ENCODE results near the gene SLC34A1. TPM values are rescaled to one million over a fixed set of nuclear protein-coding genes. Genes with fewer than 3 reads are reported as not detected.
"Not testable (repeated sequence)": the region's sequence is repeated elsewhere in the genome, so short reads cannot be mapped to it uniquely, and the experiment has no call there.

Gene SLC34A1
- total and polyA plus RNA-seq, 11 donors = not detected

DNA sequence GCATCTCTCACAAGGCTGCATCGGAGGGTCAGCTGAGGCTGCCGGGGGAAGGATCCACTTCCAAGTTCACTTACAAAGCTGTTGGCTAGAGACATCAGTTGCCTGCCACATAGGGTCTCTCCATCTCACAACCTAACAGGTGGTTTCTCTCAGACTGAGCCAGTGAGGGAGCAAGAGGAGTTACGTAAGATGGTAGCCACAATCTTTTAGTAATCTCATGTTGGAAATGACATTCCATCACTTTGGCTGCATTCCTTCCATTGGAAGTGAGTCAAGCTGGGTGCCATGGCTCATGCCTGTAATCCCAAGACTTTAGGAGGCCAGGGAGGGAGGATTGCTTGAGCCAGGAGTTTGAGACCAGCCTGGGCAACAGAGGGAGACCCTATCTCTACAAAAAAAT is 34.8 kb downstream of the SLC34A1 start:
- no peaks in the 10 kb centered on the region for H3K36me3 ChIP-seq
- ATAC-seq (no peak), DNase-seq (no peak)
- no peaks in the 10 kb centered on the region for H3K27me3 ChIP-seq
- no peaks in the 10 kb centered on the region for H3K9me3 ChIP-seq
- no peak for TF ChIP-seq POLR2A (IDR thresholded peaks at IDR 0.05)
- TF ChIP-seq, protein P1, sequence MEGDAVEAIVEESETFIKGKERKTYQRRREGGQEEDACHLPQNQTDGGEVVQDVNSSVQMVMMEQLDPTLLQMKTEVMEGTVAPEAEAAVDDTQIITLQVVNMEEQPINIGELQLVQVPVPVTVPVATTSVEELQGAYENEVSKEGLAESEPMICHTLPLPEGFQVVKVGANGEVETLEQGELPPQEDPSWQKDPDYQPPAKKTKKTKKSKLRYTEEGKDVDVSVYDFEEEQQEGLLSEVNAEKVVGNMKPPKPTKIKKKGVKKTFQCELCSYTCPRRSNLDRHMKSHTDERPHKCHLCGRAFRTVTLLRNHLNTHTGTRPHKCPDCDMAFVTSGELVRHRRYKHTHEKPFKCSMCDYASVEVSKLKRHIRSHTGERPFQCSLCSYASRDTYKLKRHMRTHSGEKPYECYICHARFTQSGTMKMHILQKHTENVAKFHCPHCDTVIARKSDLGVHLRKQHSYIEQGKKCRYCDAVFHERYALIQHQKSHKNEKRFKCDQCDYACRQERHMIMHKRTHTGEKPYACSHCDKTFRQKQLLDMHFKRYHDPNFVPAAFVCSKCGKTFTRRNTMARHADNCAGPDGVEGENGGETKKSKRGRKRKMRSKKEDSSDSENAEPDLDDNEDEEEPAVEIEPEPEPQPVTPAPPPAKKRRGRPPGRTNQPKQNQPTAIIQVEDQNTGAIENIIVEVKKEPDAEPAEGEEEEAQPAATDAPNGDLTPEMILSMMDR (IDR thresholded peaks at IDR 0.05) = no peak
- intact Hi-C loops (cut with DNase I) = no loop called here
- 83 to 96% (median 85%) methylated on average over 3 of the region's 3 CpGs for WGBS, 4 donors
- no peak overlapping the region for H3K4me3 ChIP-seq
- peaks cover 0 to 17% (median 0%) of the 10 kb centered on the region in 12 donors for H3K4me1 ChIP-seq
- no peak overlapping the region for H3K27ac ChIP-seq

DNA sequence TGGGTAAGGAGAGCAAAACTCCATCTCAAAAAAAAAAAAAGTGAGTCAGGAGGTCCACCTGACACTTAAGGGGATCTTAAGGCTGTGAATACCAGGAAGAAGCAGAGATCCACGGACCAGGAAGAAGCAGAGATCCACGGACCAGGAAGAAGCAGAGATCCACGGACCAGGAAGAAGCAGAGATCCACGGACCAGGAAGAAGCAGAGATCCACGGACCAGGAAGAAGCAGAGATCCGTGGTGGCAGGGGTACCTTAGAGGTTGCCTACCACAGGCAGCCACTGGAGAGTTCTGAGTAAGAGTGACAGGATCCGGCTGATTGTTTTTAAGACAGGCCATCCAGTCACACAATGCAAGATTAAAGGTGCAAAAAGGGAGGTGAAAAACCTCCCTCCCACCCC is 36.2 kb downstream of the SLC34A1 start:
- H3K27ac ChIP-seq; DNase-seq; H3K4me3 ChIP-seq; H3K9me3 ChIP-seq; ATAC-seq; intact Hi-C loops (cut with DNase I); H3K27me3 ChIP-seq; H3K36me3 ChIP-seq: not testable (repeated sequence)
- WGBS, 4 donors = 69 to 72% (median 72%) methylated on average over 7 of the region's 7 CpGs
- peaks cover 0 to 24% (median 3%) of the 10 kb centered on the region in 12 donors for H3K4me1 ChIP-seq

GRCh38 chr5:177421062-177421798 is 37.0 kb downstream of the SLC34A1 start:
- WGBS, 4 donors = 79 to 86% (median 81%) methylated on average over 5 to 6 of the region's 6 CpGs
- no peak for ATAC-seq
- no peaks in the 10 kb centered on the region for H3K27me3 ChIP-seq

DNA sequence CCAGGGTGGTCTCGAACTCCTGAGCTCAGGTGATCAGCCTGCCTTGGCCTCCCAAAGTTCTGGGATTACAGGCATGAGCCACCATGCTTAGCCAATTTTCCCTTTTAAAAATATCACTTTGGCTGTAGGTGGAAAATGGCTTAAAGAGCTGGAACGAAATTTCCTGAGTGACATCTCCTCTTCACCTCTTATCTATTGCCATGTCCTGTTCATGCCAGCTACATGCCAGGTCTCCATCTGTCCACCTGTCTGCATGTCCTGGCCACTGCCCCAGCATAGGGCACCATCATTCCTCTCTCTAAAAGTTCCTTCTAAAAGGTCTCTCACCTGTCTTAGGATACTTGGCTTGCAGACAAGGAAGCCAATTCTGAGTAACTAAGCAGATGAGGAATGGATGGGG is 39.4 kb downstream of the SLC34A1 start:
- peaks cover 0 to 36% (median 21%) of the 10 kb centered on the region in 12 donors for H3K4me1 ChIP-seq
- no peak for ATAC-seq
- WGBS, 4 donors = 87 to 94% (median 91%) methylated on average over 2 of the region's 2 CpGs

More at GRCh38 chr5:177421062-177421798, 37.0 kb downstream of the SLC34A1 start:
- TF ChIP-seq, protein P1 (IDR thresholded peaks at IDR 0.05) = no peak
- TF ChIP-seq POLR2A (IDR thresholded peaks at IDR 0.05) = no peak
- intact Hi-C loops (cut with DNase I) = no loop called here
- no peak for DNase-seq
- Histone ChIP-seq H3K9me3 (no peaks in the 10 kb centered on the region), H3K27ac (no peak overlapping the region), H3K36me3 (no peaks in the 10 kb centered on the region), H3K4me3 (no peak overlapping the region), H3K4me1 (peaks cover 0 to 26% (median 5%) of the 10 kb centered on the region in 12 donors)

More for the DNA sequence above, 39.4 kb downstream of the SLC34A1 start:
- Histone ChIP-seq H3K27ac (no peak overlapping the region), H3K27me3 (no peaks in the 10 kb centered on the region), H3K9me3 (no peaks in the 10 kb centered on the region), H3K36me3 (no peaks in the 10 kb centered on the region), H3K4me3 (no peak overlapping the region)
- intact Hi-C loops (cut with DNase I) = no loop called here
- TF ChIP-seq, protein P1 (IDR thresholded peaks at IDR 0.05) = no peak
- no peak for TF ChIP-seq POLR2A (IDR thresholded peaks at IDR 0.05)
- no peak for DNase-seq
